Liver (tissue), 9 donors: Measurements from ENCODE around the gene VPS52. TPM values are rescaled to one million over a fixed set of nuclear protein-coding genes. Genes with fewer than 3 reads are reported as not detected.

Experiments
- DNase-seq: peaks from one replicate; pipeline ENCODE4 v3.0.0-alpha.2; 2017; ENCODE audit warnings: low spot score
- H3K27ac ChIP-seq, 2 donors: one replicate each; pipeline ENCODE4 v1.7.0; 2013; ENCODE audit warnings: inconsistent platforms in 2 of 2, low read length in 2 of 2, control low read depth in 1 of 2, low read depth in 1 of 2, mild to moderate bottlenecking in 1 of 2
- H3K27me3 ChIP-seq, 4 donors: one replicate each; pipeline versions ENCODE4 v1.6.1 to v1.7.0; 2013; ENCODE audit warnings: low read length in 3 of 4, inconsistent platforms in 1 of 4, mild to moderate bottlenecking in 1 of 4, moderate library complexity in 1 of 4; ENCODE audit not compliant: control insufficient read depth in 4 of 4, insufficient read depth in 4 of 4
- H3K36me3 ChIP-seq, 4 donors: one replicate each; pipeline versions ENCODE4 v1.6.1 to v1.7.0; 2013; ENCODE audit warnings: low read length in 3 of 4, mild to moderate bottlenecking in 3 of 4, low read depth in 1 of 4, moderate library complexity in 1 of 4; ENCODE audit not compliant: control insufficient read depth in 4 of 4, insufficient read depth in 3 of 4
- H3K4me1 ChIP-seq, 4 donors: one replicate each; pipeline versions ENCODE4 v1.6.1 to v1.7.0; 2013; ENCODE audit warnings: low read length in 3 of 4, mild to moderate bottlenecking in 3 of 4, moderate library complexity in 1 of 4; ENCODE audit not compliant: control insufficient read depth in 4 of 4, insufficient read depth in 4 of 4
- H3K4me3 ChIP-seq, 3 donors: one replicate each; pipeline versions ENCODE4 v1.6.1 to v1.7.0; 2013; ENCODE audit warnings: low read length in 3 of 3, control low read depth in 1 of 3, low read depth in 1 of 3, mild to moderate bottlenecking in 1 of 3
- H3K9ac ChIP-seq, 2 donors: one replicate each; pipeline ENCODE4 v1.7.0; 2013; ENCODE audit warnings: low read length in 2 of 2, mild to moderate bottlenecking in 2 of 2, moderate library complexity in 2 of 2, control low read depth in 1 of 2, low read depth in 1 of 2
- H3K9me3 ChIP-seq, 4 donors: one replicate each; pipeline versions ENCODE4 v1.6.1 to v1.7.0; 2013; ENCODE audit warnings: low read length in 3 of 4; ENCODE audit not compliant: control insufficient read depth in 4 of 4
- CTCF ChIP-seq: fragments of 150-350 bp; IDR thresholded peaks from 2 replicates; pipeline ENCODE4 v1.5.1; 2017; ENCODE audit warnings: improper control_type of control experiment, low read depth, low read length; ENCODE audit not compliant: missing input control
- EGR1 ChIP-seq, 2 donors: IDR thresholded peaks; 2 replicates each; pipeline ENCODE4 v1.6.1; 2016 to 2018; ENCODE audit warnings: antibody characterized with exemption in 2 of 2, low read depth in 2 of 2
- FOXA1 ChIP-seq: IDR thresholded peaks from 2 replicates; pipeline ENCODE4 v1.6.1; 2016; ENCODE audit warnings: antibody characterized with exemption
- FOXA2 ChIP-seq: IDR thresholded peaks from 2 replicates; pipeline ENCODE4 v1.6.1; 2016; ENCODE audit warnings: antibody characterized with exemption
- GABPA ChIP-seq, 2 donors: IDR thresholded peaks in 1 of 2; conservative IDR thresholded peaks in 1 of 2; 2 replicates each; pipeline ENCODE4 v1.6.1; 2016; ENCODE audit warnings: antibody characterized with exemption in 2 of 2, mild to moderate bottlenecking in 1 of 2, moderate library complexity in 1 of 2
- HNF4A ChIP-seq, 2 donors: conservative IDR thresholded peaks; 2 replicates each; pipeline ENCODE4 v1.6.1; 2016; ENCODE audit warnings: antibody characterized with exemption in 2 of 2, mild to moderate bottlenecking in 2 of 2
- HNF4G ChIP-seq: IDR thresholded peaks from 2 replicates; pipeline ENCODE4 v1.6.1; 2016; ENCODE audit warnings: antibody characterized with exemption
- JUND ChIP-seq, 2 donors: IDR thresholded peaks; 2 replicates each; pipeline ENCODE4 v1.6.1; 2016; ENCODE audit warnings: antibody characterized with exemption in 2 of 2
- NR2F2 ChIP-seq: IDR thresholded peaks from 2 replicates; pipeline ENCODE4 v1.6.1; 2016; ENCODE audit warnings: antibody characterized with exemption
- RAD21 ChIP-seq, 2 donors: IDR thresholded peaks; 2 replicates each; pipeline ENCODE4 v1.6.1; 2016; ENCODE audit warnings: antibody characterized with exemption in 2 of 2, mild to moderate bottlenecking in 2 of 2
- RXRA ChIP-seq, 2 donors: IDR thresholded peaks; 2 replicates each; pipeline ENCODE4 v1.6.1; 2017 to 2018; ENCODE audit warnings: antibody characterized with exemption in 2 of 2, mild to moderate bottlenecking in 1 of 2
- YY1 ChIP-seq: IDR thresholded peaks from 2 replicates; pipeline ENCODE4 v1.6.1; 2016; ENCODE audit warnings: antibody characterized with exemption, mild to moderate bottlenecking
- ZBTB33 ChIP-seq: IDR thresholded peaks from 2 replicates; pipeline ENCODE4 v1.6.1; 2016; ENCODE audit warnings: antibody characterized with exemption
- WGBS: extraction: QIAGEN DNeasy Blood & Tissue Kit; methylation state at CpG from one replicate; pipeline ENCODE4 v1.1.7; 2013; 5-methylcytosine and 5-hydroxymethylcytosine counted together
- polyA plus RNA-seq, 2 donors: library from polyadenylated mRNA; stranded (reverse) in 1 of 2; unstranded in 1 of 2; fragments of 200-250 nt in 1 of 2; fragments of >200 nt in 1 of 2; fragmentation: Nextera tagmentation in 1 of 2; extraction: Ambion mirVana in 1 of 2; gene quantifications; one replicate each; pipeline versions ENCODE4 v1.2.1 to v1.2.3, GENCODE V29; 2013 to 2015
- total RNA-seq, 2 donors: library from RNA; depleted of rRNA; stranded (reverse); fragments of >200 nt; gene quantifications; one replicate each; pipeline ENCODE4 v1.2.3, GENCODE V29; 2014
- TF ChIP-seq, protein P1 (sequence below): IDR thresholded peaks from 2 replicates; pipeline ENCODE4 v1.6.1; 2016; ENCODE audit warnings: antibody characterized with exemption
- donor health status: healthy.
- donor health status: healthy.
- donor health status: healthy.
- donor health status: healthy.
- donor health status: healthy.

The VPS52 gene
- total and polyA plus RNA-seq, 4 donors = 21.3 to 33.4 (median 25.3) TPM

DNA sequence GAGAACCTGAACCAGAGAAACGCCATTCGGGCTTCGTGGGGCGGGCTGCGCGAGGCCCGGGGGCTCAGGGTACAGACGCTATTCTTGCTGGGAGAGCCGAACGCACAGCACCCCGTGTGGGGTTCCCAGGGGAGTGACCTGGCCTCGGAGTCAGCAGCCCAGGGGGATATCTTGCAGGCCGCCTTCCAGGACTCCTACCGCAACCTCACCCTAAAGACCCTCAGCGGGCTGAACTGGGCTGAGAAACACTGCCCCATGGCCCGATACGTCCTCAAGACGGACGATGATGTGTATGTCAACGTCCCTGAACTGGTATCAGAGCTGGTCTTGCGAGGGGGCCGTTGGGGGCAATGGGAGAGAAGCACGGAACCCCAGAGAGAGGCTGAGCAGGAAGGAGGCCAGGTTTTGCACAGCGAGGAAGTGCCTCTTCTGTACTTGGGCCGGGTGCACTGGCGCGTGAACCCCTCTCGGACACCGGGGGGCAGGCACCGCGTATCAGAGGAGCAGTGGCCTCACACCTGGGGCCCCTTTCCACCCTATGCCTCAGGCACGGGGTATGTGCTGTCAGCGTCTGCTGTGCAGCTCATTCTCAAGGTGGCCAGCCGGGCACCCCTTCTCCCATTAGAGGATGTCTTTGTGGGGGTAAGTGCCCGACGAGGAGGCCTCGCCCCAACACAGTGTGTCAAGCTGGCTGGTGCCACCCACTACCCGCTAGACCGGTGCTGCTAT, 6.2 kb upstream of the VPS52 start:
- WGBS = 67% methylated on average over 39 of the region's 39 CpGs
- Histone ChIP-seq H3K9me3 (no peaks in the 10 kb centered on the region), H3K4me3 (peak overlapping the region in 2 of 3 donors; percentile 30 to 59), H3K9ac (no peak overlapping the region), H3K27ac (peak overlapping the region; percentile 63 to 64), H3K27me3 (no peaks in the 10 kb centered on the region), H3K36me3 (peaks cover 0 to 50% (median 15%) of the 10 kb centered on the region in 4 donors), H3K4me1 (peaks cover 7 to 43% (median 30%) of the 10 kb centered on the region in 4 donors)
- DNase-seq = no peak
- TF ChIP-seq JUND (IDR thresholded peaks at IDR 0.05) (no peak), HNF4G (no peak), FOXA2 (no peak), RXRA (IDR thresholded peaks at IDR 0.05) (no peak), NR2F2 (no peak), YY1 (no peak), HNF4A (conservative IDR thresholded peaks at IDR 0.05) (no peak), GABPA (IDR thresholded peaks at IDR 0.05 in 1 of 2, conservative IDR thresholded peaks at IDR 0.05 in 1 of 2) (no peak), ZBTB33 (no peak), EGR1 (IDR thresholded peaks at IDR 0.05; ENCODE audit: low read depth in 2 of 2) (no peak)

DNA sequence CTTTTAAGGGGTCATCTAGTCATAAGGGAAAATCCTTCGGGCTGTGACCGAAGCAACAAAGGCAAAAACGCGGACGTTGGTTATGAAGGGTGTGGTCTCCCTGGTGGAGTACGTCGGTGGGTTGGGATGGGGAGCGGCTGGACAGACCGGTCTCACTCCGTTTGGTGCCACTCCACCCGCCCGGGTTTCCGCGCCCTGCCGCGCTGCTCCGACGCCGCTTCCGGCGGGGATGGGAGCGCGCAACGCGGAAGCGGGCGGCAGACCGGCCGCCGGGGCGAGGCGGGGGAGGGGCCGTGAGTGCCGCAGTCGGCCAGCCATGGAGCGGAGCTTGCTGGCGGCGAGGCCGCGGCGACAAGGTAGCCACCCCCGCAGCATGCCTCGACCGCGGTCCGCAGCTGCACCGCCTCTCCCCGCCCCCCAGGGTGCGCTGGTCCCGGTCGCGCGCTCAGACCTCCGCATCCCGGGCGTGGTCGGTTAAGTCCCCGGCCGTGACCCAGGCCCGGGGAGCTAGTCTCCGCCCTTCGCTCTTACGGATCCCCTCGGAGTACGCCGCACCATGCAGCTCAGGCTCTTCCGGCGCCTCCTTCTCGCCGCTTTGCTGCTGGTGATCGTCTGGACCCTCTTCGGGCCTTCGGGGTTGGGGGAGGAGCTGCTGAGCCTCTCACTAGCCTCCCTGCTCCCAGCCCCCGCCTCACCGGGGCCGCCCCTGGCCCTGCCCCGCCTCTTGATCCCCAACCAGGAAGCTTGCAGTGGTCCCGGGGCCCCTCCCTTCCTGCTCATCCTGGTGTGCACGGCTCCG, 5.4 kb upstream of the VPS52 start, which contains the start of gene B3GALT4:
Gene B3GALT4, plus strand, starts transcription at position 260 of the 799 bp plus-strand sequence. Its CDS starts 297 bp downstream, at position 557.
- H3K4me3 ChIP-seq = peak within 1 kb of the TSS; percentile 8 to 59 (median 30)
- H3K9me3 ChIP-seq = no peaks in the 10 kb centered on the region
- H3K36me3 ChIP-seq = peaks cover 0 to 43% (median 15%) of the 10 kb centered on the region in 4 donors
- WGBS = 11% methylated on average over 80 of the region's 80 CpGs
- DNase-seq = peak; percentile 82
- H3K4me1 ChIP-seq = peaks cover 9 to 48% (median 36%) of the 10 kb centered on the region in 4 donors
- H3K27ac ChIP-seq = peak within 1 kb of the TSS; percentile 63 to 64
- H3K9ac ChIP-seq = peak within 1 kb of the TSS; percentile 39 to 41
- H3K27me3 ChIP-seq = no peaks in the 10 kb centered on the region
- TF ChIP-seq CTCF = peak; percentile 35
- no peak for TF ChIP-seq FOXA1
- TF ChIP-seq RAD21 (IDR thresholded peaks at IDR 0.05) = peak in 1 of 2 donors; percentile 40
- peak in 1 of 2 donors; percentile 68 for TF ChIP-seq GABPA (IDR thresholded peaks at IDR 0.05 in 1 of 2, conservative IDR thresholded peaks at IDR 0.05 in 1 of 2)
- peak in 1 of 2 donors; percentile 20 for TF ChIP-seq EGR1 (IDR thresholded peaks at IDR 0.05; ENCODE audit: low read depth in 2 of 2)
- TF ChIP-seq, protein P1, sequence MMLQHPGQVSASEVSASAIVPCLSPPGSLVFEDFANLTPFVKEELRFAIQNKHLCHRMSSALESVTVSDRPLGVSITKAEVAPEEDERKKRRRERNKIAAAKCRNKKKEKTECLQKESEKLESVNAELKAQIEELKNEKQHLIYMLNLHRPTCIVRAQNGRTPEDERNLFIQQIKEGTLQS = no peak
